GM23338 (cell line): ENCODE data around the gene CIT. TPM values are rescaled to one million over a fixed set of nuclear protein-coding genes. Genes with fewer than 3 reads are reported as not detected.

Source experiments
- ATAC-seq: fragments of 200-7000 bp; cut with Tn5 transposase; 3 replicates; pipeline ENCODE4 v1.9.1; 2020
- DNase-seq: peaks from one replicate; pipeline ENCODE4 v3.0.0-alpha.2; 2015; ENCODE audit warnings: low spot score
- H2AFZ ChIP-seq: fragments of 200-600 bp; sonication (generic); 2 replicates; pipeline ENCODE4 v1.8.0; 2016; ENCODE audit warnings: antibody characterized with exemption, mild to moderate bottlenecking, moderate library complexity
- H3F3A ChIP-seq: fragments of 200-600 bp; sonication (generic); replicated peaks from 2 replicates; pipeline ENCODE4 v1.8.0; 2017; ENCODE audit warnings: antibody characterized with exemption, mixed run types, low read depth
- H3K27ac ChIP-seq: fragments of 200-600 bp; sonication (generic); 2 replicates; pipeline ENCODE4 v1.6.1; 2016; ENCODE audit warnings: low read depth
- H3K27me3 ChIP-seq: fragments of 200-600 bp; sonication (generic); 2 replicates; pipeline ENCODE4 v1.8.0; 2016; ENCODE audit warnings: mild to moderate bottlenecking, mixed run types, moderate library complexity; ENCODE audit not compliant: insufficient read depth
- H3K36me3 ChIP-seq: fragments of 200-600 bp; sonication (generic); 2 replicates; pipeline ENCODE4 v1.8.0; 2016; ENCODE audit warnings: mild to moderate bottlenecking; ENCODE audit not compliant: insufficient read depth
- H3K4me1 ChIP-seq: fragments of 200-600 bp; sonication (generic); 2 replicates; pipeline ENCODE4 v1.8.0; 2016; ENCODE audit warnings: mild to moderate bottlenecking, moderate library complexity; ENCODE audit not compliant: insufficient read depth
- H3K4me2 ChIP-seq: fragments of 200-600 bp; sonication (generic); 2 replicates; pipeline ENCODE4 v1.7.1; 2017; ENCODE audit warnings: mixed run types
- H3K4me3 ChIP-seq: fragments of 200-600 bp; sonication (generic); 2 replicates; pipeline ENCODE4 v1.6.1; 2016; ENCODE audit warnings: mixed run types
- H3K79me2 ChIP-seq: fragments of 200-600 bp; sonication (generic); replicated peaks from 2 replicates; pipeline ENCODE4 v1.8.0; 2017; ENCODE audit warnings: mild to moderate bottlenecking; ENCODE audit not compliant: insufficient read depth
- H3K9me2 ChIP-seq: fragments of 200-600 bp; sonication (generic); 2 replicates; pipeline ENCODE4 v1.8.0; 2017; ENCODE audit not compliant: insufficient read depth
- H4K20me1 ChIP-seq: fragments of 200-600 bp; sonication (generic); replicated peaks from 2 replicates; pipeline ENCODE4 v1.8.0; 2017; ENCODE audit warnings: mild to moderate bottlenecking; ENCODE audit not compliant: insufficient read depth
- H3K27ac Mint-ChIP-seq: 2 replicates; pipeline ENCODE4 v1.8.0; 2020; ENCODE audit warnings: inconsistent platforms, mild to moderate bottlenecking, moderate library complexity, mixed read lengths
- H3K27me3 Mint-ChIP-seq: 3 replicates; pipeline ENCODE4 v1.8.0; 2022; ENCODE audit warnings: low read depth, mild to moderate bottlenecking, moderate library complexity, mixed read lengths, inconsistent platforms; ENCODE audit not compliant: insufficient read depth, poor library complexity
- H3K36me3 Mint-ChIP-seq: 3 replicates; pipeline ENCODE4 v1.8.0; 2021; ENCODE audit warnings: low read depth, mild to moderate bottlenecking, inconsistent platforms, moderate library complexity, mixed read lengths
- H3K4me1 Mint-ChIP-seq: 3 replicates; pipeline ENCODE4 v1.8.0; 2020; ENCODE audit warnings: mild to moderate bottlenecking, inconsistent platforms, mixed read lengths
- H3K4me3 Mint-ChIP-seq: 3 replicates; pipeline ENCODE4 v1.8.0; 2021; ENCODE audit warnings: moderate library complexity, mild to moderate bottlenecking, inconsistent platforms, mixed read lengths
- H3K9me3 Mint-ChIP-seq: 3 replicates; pipeline ENCODE4 v1.8.0; 2020; ENCODE audit warnings: moderate library complexity, mild to moderate bottlenecking, inconsistent platforms, mixed read lengths
- CREB1 ChIP-seq: fragments of 250-450 bp; sonication (Bioruptor Pico); IDR thresholded peaks from 2 replicates; pipeline ENCODE4 v1.5.0; 2020; ENCODE audit warnings: low read depth, mild to moderate bottlenecking, moderate library complexity
- EZH2 ChIP-seq: fragments of 200-600 bp; sonication (generic); IDR thresholded peaks from one replicate; pipeline ENCODE4 v1.8.0; 2017; ENCODE audit warnings: antibody characterized with exemption, mild to moderate bottlenecking, low read depth; ENCODE audit not compliant: unreplicated experiment
- EZH2phosphoT487 ChIP-seq: fragments of 200-600 bp; sonication (generic); IDR thresholded peaks from one replicate; pipeline ENCODE4 v1.8.1; 2018; ENCODE audit warnings: antibody characterized with exemption; ENCODE audit not compliant: unreplicated experiment
- JUNB ChIP-seq: IDR thresholded peaks from one replicate; pipeline ENCODE4 v1.6.1; 2016; ENCODE audit warnings: antibody characterized with exemption; ENCODE audit not compliant: unreplicated experiment
- NANOG ChIP-seq: IDR thresholded peaks from 2 replicates; pipeline ENCODE4 v1.6.1; 2016; ENCODE audit warnings: antibody characterized with exemption, borderline replicate concordance
- POLR2AphosphoS5 ChIP-seq: IDR thresholded peaks from 2 replicates; pipeline ENCODE4 v1.6.1; 2016; ENCODE audit warnings: antibody characterized with exemption, low read depth
- STAT1 ChIP-seq: IDR thresholded peaks from one replicate; pipeline ENCODE4 v1.6.1; 2016; ENCODE audit warnings: antibody characterized with exemption; ENCODE audit not compliant: unreplicated experiment
- ZNF114 ChIP-seq: fragments of 250-450 bp; sonication (Bioruptor Pico); IDR thresholded peaks from 2 replicates; pipeline ENCODE4 v1.5.0; 2020; ENCODE audit warnings: mild to moderate bottlenecking, moderate library complexity
- ZNF331 ChIP-seq: fragments of 250-450 bp; sonication (Bioruptor Pico); IDR thresholded peaks from 2 replicates; pipeline ENCODE4 v1.5.0; 2020; ENCODE audit warnings: low read depth, mild to moderate bottlenecking, moderate library complexity
- polyA plus RNA-seq: library from polyadenylated mRNA; unstranded; fragments of >200 nt; fragmentation: Nextera tagmentation; extraction: Ambion mirVana; gene quantifications from 2 replicates; pipeline ENCODE4 v1.2.1, GENCODE V29; 2016
- total RNA-seq: library from RNA; depleted of rRNA; stranded (reverse); fragments of >200 nt; shearing (Covaris generic); gene quantifications from 2 replicates; pipeline ENCODE4 v1.2.3, GENCODE V29; 2014
- TF ChIP-seq, protein P1 (sequence below), 2 experiments: fragments of 200-600 bp in 1 of 2; sonication (generic) in 1 of 2; conservative IDR thresholded peaks; 2 replicates each; pipeline versions ENCODE4 v1.5.1 to v1.6.1; 2016 to 2017; ENCODE audit warnings: antibody characterized with exemption in 2 of 2, low read depth in 2 of 2, mild to moderate bottlenecking in 2 of 2, moderate library complexity in 1 of 2
- TF ChIP-seq, protein P2 (sequence below): IDR thresholded peaks from 2 replicates; pipeline ENCODE4 v1.6.1; 2016; ENCODE audit warnings: antibody characterized with exemption
- TF ChIP-seq, protein P3 (sequence below): fragments of 250-450 bp; sonication (Bioruptor Pico); IDR thresholded peaks from 2 replicates; pipeline ENCODE4 v1.5.0; 2020; ENCODE audit warnings: mild to moderate bottlenecking, moderate library complexity

CIT gene
- total and polyA plus RNA-seq, 2 experiments from 2014 or later: 9.7 to 47.8 TPM

DNA sequence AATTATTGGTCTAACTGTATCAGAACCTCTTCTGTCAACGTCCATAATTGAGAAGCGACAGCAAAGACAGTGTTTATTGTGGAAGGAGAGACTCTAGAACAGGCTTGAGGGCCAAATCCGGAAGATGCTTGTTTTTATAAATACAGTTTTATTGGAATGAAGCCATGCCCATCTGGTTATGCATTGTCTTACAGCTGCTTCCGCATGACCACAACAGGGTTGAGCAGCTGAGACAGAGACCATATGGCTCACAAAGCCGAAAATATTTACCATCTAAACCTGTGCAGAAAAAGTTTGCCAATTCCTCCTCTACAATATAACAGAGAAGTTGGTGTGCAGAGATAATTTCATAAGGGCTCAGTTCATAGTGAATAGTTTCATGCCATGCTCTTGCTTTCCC is 184.7 kb downstream of the CIT start:
- Mint-ChIP-seq H3K4me3 (no peak overlapping the region), H3K36me3 (peaks cover 40% of the 10 kb centered on the region), H3K4me1 (peaks cover 6% of the 10 kb centered on the region; the same call in 1 of the 3 replicates), H3K9me3 (no peaks in the 10 kb centered on the region), H3K27ac (no peak overlapping the region), H3K27me3 (peaks cover 3% of the 10 kb centered on the region)
- Histone ChIP-seq H3K4me2 (no peak overlapping the region), H3K36me3 (0 out of 2 replicates have a peak, but pooled peaks cover 2% of the 10 kb centered on the region), H3K9me2 (no peaks in the 10 kb centered on the region), H3K79me2 (no peaks in the 10 kb centered on the region), H3K27ac (no peak overlapping the region), H3K27me3 (no peaks in the 10 kb centered on the region), H3K4me3 (no peak overlapping the region), H2AFZ (no peak overlapping the region), H3K4me1 (no peaks in the 10 kb centered on the region), H3F3A (no peaks in the 10 kb centered on the region), H4K20me1 (no peaks in the 10 kb centered on the region; the same call in none of the 2 replicates)
- TF ChIP-seq POLR2AphosphoS5: no peak
- ATAC-seq (no peak), DNase-seq (no peak)

DNA sequence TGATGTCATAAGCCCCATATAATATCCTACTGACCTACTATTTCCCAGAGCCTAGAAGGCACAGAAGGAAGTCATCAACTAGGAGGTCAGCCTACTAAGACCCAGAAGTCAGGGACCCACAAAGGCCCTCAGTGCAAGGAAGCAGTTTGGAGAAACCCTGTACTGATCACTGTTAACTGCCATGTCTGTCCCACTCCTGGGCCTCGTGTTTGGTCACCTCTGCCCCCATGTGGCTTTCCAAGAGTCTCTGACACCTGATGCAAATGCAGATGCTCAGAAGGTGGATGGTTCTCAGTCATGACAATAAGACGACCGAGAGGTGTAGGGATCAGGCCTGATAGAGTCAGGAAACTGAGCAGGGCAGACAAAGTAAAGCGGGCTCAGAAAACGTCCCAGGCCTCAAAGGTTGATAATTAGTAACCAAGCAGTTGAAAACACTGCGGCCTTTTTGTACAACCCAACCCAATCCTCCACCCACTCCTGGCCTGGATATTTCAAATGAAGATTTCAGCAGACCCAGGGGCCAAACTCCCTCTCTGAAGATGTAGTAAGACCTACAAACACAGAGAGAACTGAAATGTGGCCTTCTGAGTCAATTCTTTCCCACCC is 185.8 kb downstream of the CIT start:
- Histone ChIP-seq H3K79me2 (no peaks in the 10 kb centered on the region), H3K4me2 (no peak overlapping the region), H3F3A (no peaks in the 10 kb centered on the region), H2AFZ (no peak overlapping the region), H3K27me3 (no peaks in the 10 kb centered on the region), H3K27ac (no peak overlapping the region), H4K20me1 (no peaks in the 10 kb centered on the region; the same call in none of the 2 replicates), H3K4me3 (no peak overlapping the region), H3K36me3 (no peaks in the 10 kb centered on the region), H3K9me2 (no peaks in the 10 kb centered on the region), H3K4me1 (no peaks in the 10 kb centered on the region)
- Mint-ChIP-seq H3K36me3 (peaks cover 42% of the 10 kb centered on the region), H3K4me3 (no peak overlapping the region), H3K4me1 (peaks cover 8% of the 10 kb centered on the region; the same call in 1 of the 3 replicates), H3K27ac (no peak overlapping the region), H3K9me3 (no peaks in the 10 kb centered on the region), H3K27me3 (peaks cover 3% of the 10 kb centered on the region)
- ATAC-seq: no peak
- no peak for DNase-seq
- TF ChIP-seq STAT1 (no peak), ZNF331 (CRISPR knock-in tag) (no peak), NANOG (no peak), CREB1 (CRISPR knock-in tag) (no peak), EZH2phosphoT487 (no peak), EZH2 (no peak), ZNF114 (no peak), JUNB (no peak), POLR2AphosphoS5 (no peak)
- TF ChIP-seq, protein P1, sequence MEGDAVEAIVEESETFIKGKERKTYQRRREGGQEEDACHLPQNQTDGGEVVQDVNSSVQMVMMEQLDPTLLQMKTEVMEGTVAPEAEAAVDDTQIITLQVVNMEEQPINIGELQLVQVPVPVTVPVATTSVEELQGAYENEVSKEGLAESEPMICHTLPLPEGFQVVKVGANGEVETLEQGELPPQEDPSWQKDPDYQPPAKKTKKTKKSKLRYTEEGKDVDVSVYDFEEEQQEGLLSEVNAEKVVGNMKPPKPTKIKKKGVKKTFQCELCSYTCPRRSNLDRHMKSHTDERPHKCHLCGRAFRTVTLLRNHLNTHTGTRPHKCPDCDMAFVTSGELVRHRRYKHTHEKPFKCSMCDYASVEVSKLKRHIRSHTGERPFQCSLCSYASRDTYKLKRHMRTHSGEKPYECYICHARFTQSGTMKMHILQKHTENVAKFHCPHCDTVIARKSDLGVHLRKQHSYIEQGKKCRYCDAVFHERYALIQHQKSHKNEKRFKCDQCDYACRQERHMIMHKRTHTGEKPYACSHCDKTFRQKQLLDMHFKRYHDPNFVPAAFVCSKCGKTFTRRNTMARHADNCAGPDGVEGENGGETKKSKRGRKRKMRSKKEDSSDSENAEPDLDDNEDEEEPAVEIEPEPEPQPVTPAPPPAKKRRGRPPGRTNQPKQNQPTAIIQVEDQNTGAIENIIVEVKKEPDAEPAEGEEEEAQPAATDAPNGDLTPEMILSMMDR (conservative IDR thresholded peaks at IDR 0.05; ENCODE audit: low read depth in 2 of 2): no peak
- TF ChIP-seq, protein P2, sequence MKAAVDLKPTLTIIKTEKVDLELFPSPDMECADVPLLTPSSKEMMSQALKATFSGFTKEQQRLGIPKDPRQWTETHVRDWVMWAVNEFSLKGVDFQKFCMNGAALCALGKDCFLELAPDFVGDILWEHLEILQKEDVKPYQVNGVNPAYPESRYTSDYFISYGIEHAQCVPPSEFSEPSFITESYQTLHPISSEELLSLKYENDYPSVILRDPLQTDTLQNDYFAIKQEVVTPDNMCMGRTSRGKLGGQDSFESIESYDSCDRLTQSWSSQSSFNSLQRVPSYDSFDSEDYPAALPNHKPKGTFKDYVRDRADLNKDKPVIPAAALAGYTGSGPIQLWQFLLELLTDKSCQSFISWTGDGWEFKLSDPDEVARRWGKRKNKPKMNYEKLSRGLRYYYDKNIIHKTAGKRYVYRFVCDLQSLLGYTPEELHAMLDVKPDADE: no peak
- TF ChIP-seq, protein P3, sequence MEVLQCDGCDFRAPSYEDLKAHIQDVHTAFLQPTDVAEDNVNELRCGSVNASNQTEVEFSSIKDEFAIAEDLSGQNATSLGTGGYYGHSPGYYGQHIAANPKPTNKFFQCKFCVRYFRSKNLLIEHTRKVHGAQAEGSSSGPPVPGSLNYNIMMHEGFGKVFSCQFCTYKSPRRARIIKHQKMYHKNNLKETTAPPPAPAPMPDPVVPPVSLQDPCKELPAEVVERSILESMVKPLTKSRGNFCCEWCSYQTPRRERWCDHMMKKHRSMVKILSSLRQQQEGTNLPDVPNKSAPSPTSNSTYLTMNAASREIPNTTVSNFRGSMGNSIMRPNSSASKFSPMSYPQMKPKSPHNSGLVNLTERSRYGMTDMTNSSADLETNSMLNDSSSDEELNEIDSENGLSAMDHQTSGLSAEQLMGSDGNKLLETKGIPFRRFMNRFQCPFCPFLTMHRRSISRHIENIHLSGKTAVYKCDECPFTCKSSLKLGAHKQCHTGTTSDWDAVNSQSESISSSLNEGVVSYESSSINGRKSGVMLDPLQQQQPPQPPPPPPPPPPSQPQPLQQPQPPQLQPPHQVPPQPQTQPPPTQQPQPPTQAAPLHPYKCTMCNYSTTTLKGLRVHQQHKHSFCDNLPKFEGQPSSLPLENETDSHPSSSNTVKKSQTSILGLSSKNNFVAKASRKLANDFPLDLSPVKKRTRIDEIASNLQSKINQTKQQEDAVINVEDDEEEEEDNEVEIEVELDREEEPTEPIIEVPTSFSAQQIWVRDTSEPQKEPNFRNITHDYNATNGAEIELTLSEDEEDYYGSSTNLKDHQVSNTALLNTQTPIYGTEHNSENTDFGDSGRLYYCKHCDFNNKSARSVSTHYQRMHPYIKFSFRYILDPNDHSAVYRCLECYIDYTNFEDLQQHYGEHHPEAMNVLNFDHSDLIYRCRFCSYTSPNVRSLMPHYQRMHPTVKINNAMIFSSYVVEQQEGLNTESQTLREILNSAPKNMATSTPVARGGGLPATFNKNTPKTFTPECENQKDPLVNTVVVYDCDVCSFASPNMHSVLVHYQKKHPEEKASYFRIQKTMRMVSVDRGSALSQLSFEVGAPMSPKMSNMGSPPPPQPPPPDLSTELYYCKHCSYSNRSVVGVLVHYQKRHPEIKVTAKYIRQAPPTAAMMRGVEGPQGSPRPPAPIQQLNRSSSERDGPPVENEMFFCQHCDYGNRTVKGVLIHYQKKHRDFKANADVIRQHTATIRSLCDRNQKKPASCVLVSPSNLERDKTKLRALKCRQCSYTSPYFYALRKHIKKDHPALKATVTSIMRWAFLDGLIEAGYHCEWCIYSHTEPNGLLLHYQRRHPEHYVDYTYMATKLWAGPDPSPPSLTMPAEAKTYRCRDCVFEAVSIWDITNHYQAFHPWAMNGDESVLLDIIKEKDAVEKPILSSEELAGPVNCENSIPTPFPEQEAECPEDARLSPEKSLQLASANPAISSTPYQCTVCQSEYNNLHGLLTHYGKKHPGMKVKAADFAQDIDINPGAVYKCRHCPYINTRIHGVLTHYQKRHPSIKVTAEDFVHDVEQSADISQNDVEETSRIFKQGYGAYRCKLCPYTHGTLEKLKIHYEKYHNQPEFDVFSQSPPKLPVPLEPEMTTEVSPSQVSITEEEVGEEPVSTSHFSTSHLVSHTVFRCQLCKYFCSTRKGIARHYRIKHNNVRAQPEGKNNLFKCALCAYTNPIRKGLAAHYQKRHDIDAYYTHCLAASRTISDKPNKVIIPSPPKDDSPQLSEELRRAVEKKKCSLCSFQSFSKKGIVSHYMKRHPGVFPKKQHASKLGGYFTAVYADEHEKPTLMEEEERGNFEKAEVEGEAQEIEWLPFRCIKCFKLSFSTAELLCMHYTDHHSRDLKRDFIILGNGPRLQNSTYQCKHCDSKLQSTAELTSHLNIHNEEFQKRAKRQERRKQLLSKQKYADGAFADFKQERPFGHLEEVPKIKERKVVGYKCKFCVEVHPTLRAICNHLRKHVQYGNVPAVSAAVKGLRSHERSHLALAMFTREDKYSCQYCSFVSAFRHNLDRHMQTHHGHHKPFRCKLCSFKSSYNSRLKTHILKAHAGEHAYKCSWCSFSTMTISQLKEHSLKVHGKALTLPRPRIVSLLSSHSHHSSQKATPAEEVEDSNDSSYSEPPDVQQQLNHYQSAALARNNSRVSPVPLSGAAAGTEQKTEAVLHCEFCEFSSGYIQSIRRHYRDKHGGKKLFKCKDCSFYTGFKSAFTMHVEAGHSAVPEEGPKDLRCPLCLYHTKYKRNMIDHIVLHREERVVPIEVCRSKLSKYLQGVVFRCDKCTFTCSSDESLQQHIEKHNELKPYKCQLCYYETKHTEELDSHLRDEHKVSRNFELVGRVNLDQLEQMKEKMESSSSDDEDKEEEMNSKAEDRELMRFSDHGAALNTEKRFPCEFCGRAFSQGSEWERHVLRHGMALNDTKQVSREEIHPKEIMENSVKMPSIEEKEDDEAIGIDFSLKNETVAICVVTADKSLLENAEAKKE: no peak
